K562 (cell line): ENCODE data around the gene ATAD5. TPM values are rescaled to one million over a fixed set of nuclear protein-coding genes. Genes with fewer than 3 reads are reported as not detected.

Source experiments
- BCL6 ChIP-seq: fragments of 250-450 bp; sonication (Bioruptor Pico); IDR thresholded peaks from 2 replicates; pipeline ENCODE4 v1.4.0; 2020
- BDP1 ChIP-seq: IDR thresholded peaks from 3 replicates; pipeline ENCODE4 v1.6.1; 2011; ENCODE audit not compliant: insufficient read length, insufficient read depth
- C11orf30 ChIP-seq: fragments of 450-650 bp; IDR thresholded peaks from 2 replicates; pipeline ENCODE4 v1.6.1; 2016; ENCODE audit warnings: low read depth, mild to moderate bottlenecking
- CBFA2T3 ChIP-seq: fragments of 450-650 bp; IDR thresholded peaks from 2 replicates; pipeline ENCODE4 v1.6.1; 2017
- CBX3 ChIP-seq, 2 experiments: IDR thresholded peaks; 1 replicate in 1 of 2; 2 replicates in 1 of 2; pipeline ENCODE4 v1.6.1; 2012; ENCODE audit warnings: inconsistent platforms in 2 of 2, low read length in 2 of 2, borderline replicate concordance in 1 of 2, control low read depth in 1 of 2
- EP400 ChIP-seq: fragments of 450-650 bp; IDR thresholded peaks from 2 replicates; pipeline ENCODE4 v1.6.1; 2017; ENCODE audit warnings: antibody characterized with exemption, mild to moderate bottlenecking, moderate library complexity
- ERF ChIP-seq: fragments of 450-650 bp; formaldehyde crosslinking; IDR thresholded peaks from 2 replicates; pipeline ENCODE4 v1.4.0; 2020; ENCODE audit warnings: mild to moderate bottlenecking, mixed read lengths
- GTF2F1 ChIP-seq: IDR thresholded peaks from 2 replicates; pipeline ENCODE4 v1.6.1; 2011; ENCODE audit warnings: low read depth, low read length, improper control_type of control experiment
- MEF2D ChIP-seq: conservative IDR thresholded peaks from 2 replicates; pipeline ENCODE4 v1.6.1; 2016; ENCODE audit warnings: low read depth, missing genetic modification characterization, missing compliant biosample characterization
- SAFB2 ChIP-seq: fragments of 200-400 bp; formaldehyde crosslinking; IDR thresholded peaks from 2 replicates; pipeline ENCODE4 v1.6.1; 2018; ENCODE audit warnings: borderline replicate concordance, low read length, low read depth, moderate library complexity; ENCODE audit not compliant: severe bottlenecking
- SMAD2 ChIP-seq: fragments of 150-350 bp; IDR thresholded peaks from 2 replicates; pipeline ENCODE4 v1.6.1; 2014; ENCODE audit warnings: low read depth, mild to moderate bottlenecking, low read length
- ZBTB7A ChIP-seq: IDR thresholded peaks from 2 replicates; pipeline ENCODE4 v1.6.1; 2011; ENCODE audit warnings: low read depth, mild to moderate bottlenecking, low read length, moderate library complexity, borderline replicate concordance; ENCODE audit not compliant: control insufficient read depth
- ZNF232 ChIP-seq: sonication (generic); formaldehyde crosslinking; IDR thresholded peaks from 2 replicates; pipeline ENCODE4 v1.8.0; 2022; ENCODE audit warnings: mild to moderate bottlenecking, missing genetic modification reagents
- ZNF24 ChIP-seq: fragments of 450-650 bp; IDR thresholded peaks from 2 replicates; pipeline ENCODE4 v1.6.1; 2016
- ZNF253 ChIP-seq: fragments of 250-450 bp; sonication (Bioruptor Pico); conservative IDR thresholded peaks from 2 replicates; pipeline ENCODE4 v1.6.1; 2021; ENCODE audit warnings: mild to moderate bottlenecking
- ZNF311 ChIP-seq: fragments of 250-450 bp; sonication (Bioruptor Pico); IDR thresholded peaks from 2 replicates; pipeline ENCODE4 v1.4.0; 2020; ENCODE audit warnings: mild to moderate bottlenecking, moderate library complexity
- ZNF354B ChIP-seq: fragments of 250-450 bp; sonication (Bioruptor Pico); IDR thresholded peaks from 2 replicates; pipeline ENCODE4 v1.4.0; 2020
- polyA plus RNA-seq, 8 experiments: library from polyadenylated mRNA; depleted of rRNA in 4 of 8; stranded (reverse) in 5 of 8; unstranded in 3 of 8; fragments of >200 nt; fragmentation: Nextera tagmentation in 2 of 8; fragmentation: Illumina TruSeq in 1 of 8; extraction: Ambion mirVana in 2 of 8; extraction: Trizol in 1 of 8; gene quantifications; 2 replicates each; pipeline versions ENCODE4 v1.2.1 to v1.2.3, GENCODE V29; 2011 to 2014; ENCODE audit warnings: inconsistent platforms in 1 of 8, missing spikeins in 1 of 8
- total RNA-seq, 7 experiments: library from RNA; depleted of rRNA in 6 of 7; stranded (reverse); fragments of >200 nt in 6 of 7; fragmentation: Illumina TruSeq in 2 of 7; extraction: Trizol in 2 of 7; gene quantifications; 2 replicates each; pipeline versions ENCODE4 v1.2.1 to v1.2.3, GENCODE V29; 2011 to 2021; ENCODE audit warnings: low replicate concordance in 1 of 7
- TF ChIP-seq, protein P1 (sequence below): sonication (generic); formaldehyde crosslinking; IDR thresholded peaks from 2 replicates; pipeline ENCODE4 v1.8.0; 2022; ENCODE audit warnings: missing genetic modification reagents, mild to moderate bottlenecking, borderline replicate concordance
- TF ChIP-seq, protein P2 (sequence below): sonication (generic); formaldehyde crosslinking; IDR thresholded peaks from 2 replicates; pipeline ENCODE4 v1.8.0; 2022; ENCODE audit warnings: mild to moderate bottlenecking, low read depth, missing genetic modification reagents
- TF ChIP-seq, protein P3 (sequence below): fragments of 250-450 bp; sonication (Bioruptor Pico); IDR thresholded peaks from 2 replicates; pipeline ENCODE4 v1.5.0; 2020; ENCODE audit warnings: mild to moderate bottlenecking, borderline replicate concordance
- TF ChIP-seq, protein P4 (sequence below): fragments of 450-650 bp; IDR thresholded peaks from 2 replicates; pipeline ENCODE4 v1.6.1; 2017; ENCODE audit warnings: mild to moderate bottlenecking, moderate library complexity
- TF ChIP-seq, protein P5 (sequence below), 2 experiments: IDR thresholded peaks; 2 replicates each; pipeline ENCODE4 v1.6.1; 2012; ENCODE audit warnings: improper control_type of control experiment in 2 of 2, low read depth in 2 of 2, low read length in 2 of 2, borderline replicate concordance in 1 of 2

The ATAD5 gene
- total and polyA plus RNA-seq, 9 of the 15 experiments (the other 6 are each of a cell fraction or from before 2014, with no cell fraction given), result 4.6 to 25.6 (median 19.5) TPM

DNA sequence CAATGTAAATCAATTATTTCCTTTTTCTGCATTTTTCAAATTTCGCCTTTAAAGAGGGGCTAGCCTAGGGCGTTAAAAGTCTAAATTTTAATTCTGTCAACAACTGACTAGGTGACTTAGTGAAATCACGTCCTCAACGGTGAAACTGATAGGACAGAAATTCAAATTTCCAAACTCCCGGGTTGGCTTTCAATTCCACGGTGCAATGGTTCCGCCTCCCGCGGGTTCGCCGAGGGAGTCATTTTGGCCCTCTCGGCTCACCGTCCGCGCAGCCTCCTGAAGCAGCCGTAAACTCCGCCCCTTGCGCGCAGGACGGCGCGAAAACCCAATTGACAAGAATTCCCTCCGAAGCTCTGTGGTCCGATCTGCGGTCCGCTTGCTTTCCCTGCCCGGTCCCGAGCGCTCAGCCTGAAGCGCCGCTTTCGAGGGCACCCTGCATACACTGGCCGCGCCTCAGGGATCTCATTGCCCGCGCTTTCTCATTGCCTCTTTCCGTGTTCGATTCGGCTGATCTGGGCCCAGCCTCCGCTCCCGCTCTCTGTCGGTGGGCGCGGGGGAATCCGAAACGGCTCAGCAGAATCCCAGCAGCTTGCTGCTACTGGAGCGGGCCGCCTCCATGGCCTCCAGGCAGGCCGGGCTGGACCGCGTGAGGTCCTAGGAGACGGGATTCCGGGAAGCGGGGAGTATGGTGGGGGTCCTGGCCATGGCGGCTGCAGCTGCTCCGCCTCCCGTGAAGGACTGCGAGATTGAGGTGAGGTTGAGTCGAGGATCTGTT lies at the start of gene ATAD5 (continued):
- no peak for TF ChIP-seq ZNF253 (CRISPR knock-in tag)
- peak; percentile 72 for TF ChIP-seq ZNF24
- no peak for TF ChIP-seq MEF2D (tag)
- no peak for TF ChIP-seq GTF2F1
- TF ChIP-seq ZNF354B (CRISPR knock-in tag), result no peak
- TF ChIP-seq EP400, result peak; percentile 72
- TF ChIP-seq ZBTB7A, result no peak
- TF ChIP-seq ZNF232 (CRISPR knock-in tag), result no peak
- TF ChIP-seq ZNF311 (CRISPR knock-in tag), result no peak
- no peak for TF ChIP-seq BDP1
- TF ChIP-seq, protein P1, sequence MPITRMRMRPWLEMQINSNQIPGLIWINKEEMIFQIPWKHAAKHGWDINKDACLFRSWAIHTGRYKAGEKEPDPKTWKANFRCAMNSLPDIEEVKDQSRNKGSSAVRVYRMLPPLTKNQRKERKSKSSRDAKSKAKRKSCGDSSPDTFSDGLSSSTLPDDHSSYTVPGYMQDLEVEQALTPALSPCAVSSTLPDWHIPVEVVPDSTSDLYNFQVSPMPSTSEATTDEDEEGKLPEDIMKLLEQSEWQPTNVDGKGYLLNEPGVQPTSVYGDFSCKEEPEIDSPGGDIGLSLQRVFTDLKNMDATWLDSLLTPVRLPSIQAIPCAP (CRISPR knock-in tag), result no peak
- TF ChIP-seq C11orf30, result peak; percentile 72
- TF ChIP-seq, protein P2, sequence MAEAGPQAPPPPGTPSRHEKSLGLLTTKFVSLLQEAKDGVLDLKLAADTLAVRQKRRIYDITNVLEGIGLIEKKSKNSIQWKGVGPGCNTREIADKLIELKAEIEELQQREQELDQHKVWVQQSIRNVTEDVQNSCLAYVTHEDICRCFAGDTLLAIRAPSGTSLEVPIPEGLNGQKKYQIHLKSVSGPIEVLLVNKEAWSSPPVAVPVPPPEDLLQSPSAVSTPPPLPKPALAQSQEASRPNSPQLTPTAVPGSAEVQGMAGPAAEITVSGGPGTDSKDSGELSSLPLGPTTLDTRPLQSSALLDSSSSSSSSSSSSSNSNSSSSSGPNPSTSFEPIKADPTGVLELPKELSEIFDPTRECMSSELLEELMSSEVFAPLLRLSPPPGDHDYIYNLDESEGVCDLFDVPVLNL (CRISPR knock-in tag), result peak; percentile 94
- TF ChIP-seq CBX3 (IDR thresholded peaks at IDR 0.05; ENCODE audit: borderline replicate concordance in 1 of 2, low read length in 2 of 2), result no peak
- no peak for TF ChIP-seq BCL6 (CRISPR knock-in tag)
- TF ChIP-seq SAFB2, result no peak
- TF ChIP-seq CBFA2T3, result no peak
- no peak for TF ChIP-seq ERF (CRISPR knock-in tag)
- TF ChIP-seq, protein P3, sequence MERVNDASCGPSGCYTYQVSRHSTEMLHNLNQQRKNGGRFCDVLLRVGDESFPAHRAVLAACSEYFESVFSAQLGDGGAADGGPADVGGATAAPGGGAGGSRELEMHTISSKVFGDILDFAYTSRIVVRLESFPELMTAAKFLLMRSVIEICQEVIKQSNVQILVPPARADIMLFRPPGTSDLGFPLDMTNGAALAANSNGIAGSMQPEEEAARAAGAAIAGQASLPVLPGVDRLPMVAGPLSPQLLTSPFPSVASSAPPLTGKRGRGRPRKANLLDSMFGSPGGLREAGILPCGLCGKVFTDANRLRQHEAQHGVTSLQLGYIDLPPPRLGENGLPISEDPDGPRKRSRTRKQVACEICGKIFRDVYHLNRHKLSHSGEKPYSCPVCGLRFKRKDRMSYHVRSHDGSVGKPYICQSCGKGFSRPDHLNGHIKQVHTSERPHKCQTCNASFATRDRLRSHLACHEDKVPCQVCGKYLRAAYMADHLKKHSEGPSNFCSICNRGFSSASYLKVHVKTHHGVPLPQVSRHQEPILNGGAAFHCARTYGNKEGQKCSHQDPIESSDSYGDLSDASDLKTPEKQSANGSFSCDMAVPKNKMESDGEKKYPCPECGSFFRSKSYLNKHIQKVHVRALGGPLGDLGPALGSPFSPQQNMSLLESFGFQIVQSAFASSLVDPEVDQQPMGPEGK (CRISPR knock-in tag), result no peak
- TF ChIP-seq, protein P4, sequence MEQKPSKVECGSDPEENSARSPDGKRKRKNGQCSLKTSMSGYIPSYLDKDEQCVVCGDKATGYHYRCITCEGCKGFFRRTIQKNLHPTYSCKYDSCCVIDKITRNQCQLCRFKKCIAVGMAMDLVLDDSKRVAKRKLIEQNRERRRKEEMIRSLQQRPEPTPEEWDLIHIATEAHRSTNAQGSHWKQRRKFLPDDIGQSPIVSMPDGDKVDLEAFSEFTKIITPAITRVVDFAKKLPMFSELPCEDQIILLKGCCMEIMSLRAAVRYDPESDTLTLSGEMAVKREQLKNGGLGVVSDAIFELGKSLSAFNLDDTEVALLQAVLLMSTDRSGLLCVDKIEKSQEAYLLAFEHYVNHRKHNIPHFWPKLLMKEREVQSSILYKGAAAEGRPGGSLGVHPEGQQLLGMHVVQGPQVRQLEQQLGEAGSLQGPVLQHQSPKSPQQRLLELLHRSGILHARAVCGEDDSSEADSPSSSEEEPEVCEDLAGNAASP, result no peak
- TF ChIP-seq, protein P5, sequence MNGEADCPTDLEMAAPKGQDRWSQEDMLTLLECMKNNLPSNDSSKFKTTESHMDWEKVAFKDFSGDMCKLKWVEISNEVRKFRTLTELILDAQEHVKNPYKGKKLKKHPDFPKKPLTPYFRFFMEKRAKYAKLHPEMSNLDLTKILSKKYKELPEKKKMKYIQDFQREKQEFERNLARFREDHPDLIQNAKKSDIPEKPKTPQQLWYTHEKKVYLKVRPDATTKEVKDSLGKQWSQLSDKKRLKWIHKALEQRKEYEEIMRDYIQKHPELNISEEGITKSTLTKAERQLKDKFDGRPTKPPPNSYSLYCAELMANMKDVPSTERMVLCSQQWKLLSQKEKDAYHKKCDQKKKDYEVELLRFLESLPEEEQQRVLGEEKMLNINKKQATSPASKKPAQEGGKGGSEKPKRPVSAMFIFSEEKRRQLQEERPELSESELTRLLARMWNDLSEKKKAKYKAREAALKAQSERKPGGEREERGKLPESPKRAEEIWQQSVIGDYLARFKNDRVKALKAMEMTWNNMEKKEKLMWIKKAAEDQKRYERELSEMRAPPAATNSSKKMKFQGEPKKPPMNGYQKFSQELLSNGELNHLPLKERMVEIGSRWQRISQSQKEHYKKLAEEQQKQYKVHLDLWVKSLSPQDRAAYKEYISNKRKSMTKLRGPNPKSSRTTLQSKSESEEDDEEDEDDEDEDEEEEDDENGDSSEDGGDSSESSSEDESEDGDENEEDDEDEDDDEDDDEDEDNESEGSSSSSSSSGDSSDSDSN (IDR thresholded peaks at IDR 0.05; ENCODE audit: borderline replicate concordance in 1 of 2, low read depth in 2 of 2, low read length in 2 of 2), result no peak
- no peak for TF ChIP-seq SMAD2
